Sigmoid colon (tissue), 4 donors: Measurements from ENCODE around the gene PLA2G5.

Experiments
- POLR2A ChIP-seq, 2 donors: fragments of 450-650 bp; IDR thresholded peaks; one replicate each; pipeline ENCODE4 v1.6.1; 2016; ENCODE audit warnings: antibody characterized with exemption in 2 of 2, mild to moderate bottlenecking in 2 of 2, moderate library complexity in 2 of 2
- POLR2AphosphoS5 ChIP-seq, 4 donors: sonication (generic); formaldehyde crosslinking; IDR thresholded peaks; one replicate each; pipeline ENCODE4 v1.6.1; 2017; ENCODE audit warnings: antibody characterized with exemption in 4 of 4
- TF ChIP-seq, protein P1 (sequence below), 4 experiments: fragments of 450-650 bp in 3 of 4; fragments of 200-600 bp in 1 of 4; IDR thresholded peaks; one replicate each; pipeline ENCODE4 v1.5.1; 2016 to 2019; ENCODE audit warnings: antibody characterized with exemption in 4 of 4, mild to moderate bottlenecking in 3 of 4, moderate library complexity in 2 of 4

GRCh38 chr1:20100632-20101355 lies 30.8 kb downstream of the PLA2G5 start:
- TF ChIP-seq, protein P1, sequence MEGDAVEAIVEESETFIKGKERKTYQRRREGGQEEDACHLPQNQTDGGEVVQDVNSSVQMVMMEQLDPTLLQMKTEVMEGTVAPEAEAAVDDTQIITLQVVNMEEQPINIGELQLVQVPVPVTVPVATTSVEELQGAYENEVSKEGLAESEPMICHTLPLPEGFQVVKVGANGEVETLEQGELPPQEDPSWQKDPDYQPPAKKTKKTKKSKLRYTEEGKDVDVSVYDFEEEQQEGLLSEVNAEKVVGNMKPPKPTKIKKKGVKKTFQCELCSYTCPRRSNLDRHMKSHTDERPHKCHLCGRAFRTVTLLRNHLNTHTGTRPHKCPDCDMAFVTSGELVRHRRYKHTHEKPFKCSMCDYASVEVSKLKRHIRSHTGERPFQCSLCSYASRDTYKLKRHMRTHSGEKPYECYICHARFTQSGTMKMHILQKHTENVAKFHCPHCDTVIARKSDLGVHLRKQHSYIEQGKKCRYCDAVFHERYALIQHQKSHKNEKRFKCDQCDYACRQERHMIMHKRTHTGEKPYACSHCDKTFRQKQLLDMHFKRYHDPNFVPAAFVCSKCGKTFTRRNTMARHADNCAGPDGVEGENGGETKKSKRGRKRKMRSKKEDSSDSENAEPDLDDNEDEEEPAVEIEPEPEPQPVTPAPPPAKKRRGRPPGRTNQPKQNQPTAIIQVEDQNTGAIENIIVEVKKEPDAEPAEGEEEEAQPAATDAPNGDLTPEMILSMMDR (IDR thresholded peaks at IDR 0.05) = peak; percentile 86 to 90 (median 88)
- no peak for TF ChIP-seq POLR2AphosphoS5 (IDR thresholded peaks at IDR 0.05)
- TF ChIP-seq POLR2A (IDR thresholded peaks at IDR 0.05) = no peak
